Esophagus (tissue), 2 donors: Measurements from ENCODE around the gene MAP2K5. TPM values are rescaled to one million over a fixed set of nuclear protein-coding genes. Genes with fewer than 3 reads are reported as not detected.

Source experiments
- H3K27ac ChIP-seq, 2 donors: one replicate each; pipeline ENCODE4 v1.5.1; 2013; ENCODE audit warnings: low read depth in 2 of 2, mild to moderate bottlenecking in 2 of 2, inconsistent platforms in 1 of 2, low read length in 1 of 2, moderate library complexity in 1 of 2
- H3K27me3 ChIP-seq, 2 donors: one replicate each; pipeline ENCODE4 v1.6.1; 2013; ENCODE audit warnings: low read length in 2 of 2, control low read depth in 1 of 2, mild to moderate bottlenecking in 1 of 2; ENCODE audit not compliant: insufficient read depth in 2 of 2, control insufficient read depth in 1 of 2
- H3K36me3 ChIP-seq, 2 donors: one replicate each; pipeline ENCODE4 v1.6.1; 2013; ENCODE audit warnings: low read length in 1 of 2; ENCODE audit not compliant: control insufficient read depth in 2 of 2, insufficient read depth in 2 of 2
- H3K4me1 ChIP-seq, 2 donors: one replicate each; pipeline ENCODE4 v1.6.1; 2013; ENCODE audit warnings: low read length in 1 of 2; ENCODE audit not compliant: control insufficient read depth in 2 of 2, insufficient read depth in 2 of 2
- H3K4me3 ChIP-seq, 2 donors: one replicate each; pipeline ENCODE4 v1.5.1; 2013; ENCODE audit warnings: low read length in 2 of 2, mild to moderate bottlenecking in 2 of 2, low read depth in 1 of 2, moderate library complexity in 1 of 2
- H3K9me3 ChIP-seq, 2 donors: one replicate each; pipeline ENCODE4 v1.6.1; 2013; ENCODE audit warnings: mild to moderate bottlenecking in 2 of 2, low read depth in 1 of 2, low read length in 1 of 2, moderate library complexity in 1 of 2; ENCODE audit not compliant: control insufficient read depth in 2 of 2, insufficient read depth in 1 of 2
- WGBS, 2 donors: extraction: QIAGEN DNeasy Blood & Tissue Kit; methylation state at CpG; one replicate each; pipeline ENCODE4 v1.1.7; 2013; 5-methylcytosine and 5-hydroxymethylcytosine counted together
- polyA plus RNA-seq, 2 donors: library from polyadenylated mRNA; stranded (reverse); fragments of 200-250 nt; gene quantifications; one replicate each; pipeline ENCODE4 v1.2.3, GENCODE V29; 2013
- donor health status: healthy with polysubstance abuse.
- donor health status: Bipolar disorder and iron deficiency.

Gene MAP2K5
- polyA plus RNA-seq, 2 donors: 3.2 to 5.0 TPM

- H3K36me3 ChIP-seq: no peaks in the 10 kb centered on the region
Observed at GRCh38 chr15:67551207-67551743, 8.8 kb downstream of the MAP2K5 start.

GRCh38 chr15:67554580-67554979 lies 12.1 kb downstream of the MAP2K5 start:
- H3K9me3 ChIP-seq: no peaks in the 10 kb centered on the region
- no peak overlapping the region for H3K4me3 ChIP-seq
- peaks cover 3 to 6% of the 10 kb centered on the region in 2 donors for H3K36me3 ChIP-seq
- no peaks in the 10 kb centered on the region for H3K27me3 ChIP-seq
- 92 to 94% methylated on average over 4 of the region's 4 CpGs for WGBS, 2 donors
- H3K4me1 ChIP-seq: no peaks in the 10 kb centered on the region
- H3K27ac ChIP-seq: no peak overlapping the region

More at GRCh38 chr15:67551207-67551743, 8.8 kb downstream of the MAP2K5 start:
- no peaks in the 10 kb centered on the region for H3K27me3 ChIP-seq
- WGBS, 2 donors: 93 to 95% methylated on average over 1 of the region's 1 CpG
- H3K4me1 ChIP-seq: no peaks in the 10 kb centered on the region
- no peak overlapping the region for H3K4me3 ChIP-seq
- H3K27ac ChIP-seq: no peak overlapping the region
- no peaks in the 10 kb centered on the region for H3K9me3 ChIP-seq

GRCh38 chr15:67556976-67557570 lies 14.6 kb downstream of the MAP2K5 start:
- Histone ChIP-seq H3K4me1 (no peaks in the 10 kb centered on the region), H3K27ac (no peak overlapping the region), H3K4me3 (no peak overlapping the region), H3K27me3 (no peaks in the 10 kb centered on the region), H3K9me3 (no peaks in the 10 kb centered on the region), H3K36me3 (peaks cover 3 to 6% of the 10 kb centered on the region in 2 donors)
- WGBS, 2 donors: 84% methylated on average over 3 of the region's 3 CpGs

- no peaks in the 10 kb centered on the region for H3K4me1 ChIP-seq
- H3K36me3 ChIP-seq: peaks cover 3 to 6% of the 10 kb centered on the region in 2 donors
- 91 to 92% methylated on average over 4 of the region's 4 CpGs for WGBS, 2 donors
- H3K27me3 ChIP-seq: no peaks in the 10 kb centered on the region
- H3K9me3 ChIP-seq: no peaks in the 10 kb centered on the region
- H3K4me3 ChIP-seq: no peak overlapping the region
- H3K27ac ChIP-seq: no peak overlapping the region
Observed at GRCh38 chr15:67558502-67558901, 16.0 kb downstream of the MAP2K5 start.

GRCh38 chr15:67559158-67559557 lies 16.7 kb downstream of the MAP2K5 start:
- H3K9me3 ChIP-seq: no peaks in the 10 kb centered on the region
- H3K27ac ChIP-seq: no peak overlapping the region
- no peak overlapping the region for H3K4me3 ChIP-seq
- H3K27me3 ChIP-seq: no peaks in the 10 kb centered on the region
- WGBS, 2 donors: 96 to 98% methylated on average over 1 of the region's 1 CpG
- H3K36me3 ChIP-seq: peaks cover 3 to 6% of the 10 kb centered on the region in 2 donors
- no peaks in the 10 kb centered on the region for H3K4me1 ChIP-seq

GRCh38 chr15:67559576-67559975 lies 17.1 kb downstream of the MAP2K5 start:
- H3K27ac ChIP-seq: no peak overlapping the region
- no peaks in the 10 kb centered on the region for H3K4me1 ChIP-seq
- 97 to 99% methylated on average over 2 of the region's 2 CpGs for WGBS, 2 donors
- no peaks in the 10 kb centered on the region for H3K9me3 ChIP-seq
- H3K27me3 ChIP-seq: no peaks in the 10 kb centered on the region
- peaks cover 3 to 6% of the 10 kb centered on the region in 2 donors for H3K36me3 ChIP-seq
- no peak overlapping the region for H3K4me3 ChIP-seq

- no peaks in the 10 kb centered on the region for H3K9me3 ChIP-seq
- H3K27ac ChIP-seq: no peak overlapping the region
- H3K36me3 ChIP-seq: peaks cover 3 to 6% of the 10 kb centered on the region in 2 donors
- no peaks in the 10 kb centered on the region for H3K4me1 ChIP-seq
- H3K4me3 ChIP-seq: no peak overlapping the region
- WGBS, 2 donors: 91 to 96% methylated on average over 1 of the region's 1 CpG
- H3K27me3 ChIP-seq: no peaks in the 10 kb centered on the region
Observed at GRCh38 chr15:67560320-67560719, 17.8 kb downstream of the MAP2K5 start.

GRCh38 chr15:67563092-67563491 lies 20.6 kb downstream of the MAP2K5 start:
- no peak overlapping the region for H3K4me3 ChIP-seq
- WGBS, 2 donors: 95 to 96% methylated on average over 5 of the region's 5 CpGs
- no peaks in the 10 kb centered on the region for H3K27me3 ChIP-seq
- H3K36me3 ChIP-seq: peaks cover 2 to 6% of the 10 kb centered on the region in 2 donors
- H3K27ac ChIP-seq: no peak overlapping the region
- no peaks in the 10 kb centered on the region for H3K4me1 ChIP-seq
- H3K9me3 ChIP-seq: no peaks in the 10 kb centered on the region

- Histone ChIP-seq H3K36me3 (no peaks in the 10 kb centered on the region), H3K4me1 (no peaks in the 10 kb centered on the region), H3K9me3 (no peaks in the 10 kb centered on the region), H3K27ac (no peak overlapping the region), H3K27me3 (no peaks in the 10 kb centered on the region), H3K4me3 (no peak overlapping the region)
- 80 to 85% methylated on average over 2 of the region's 2 CpGs for WGBS, 2 donors
Observed at GRCh38 chr15:67564021-67564967, 21.8 kb downstream of the MAP2K5 start.
